Liver (tissue), 3 donors: ENCODE data around the gene NKAIN2.

ENCODE experiments used
- FOXA1 ChIP-seq: IDR thresholded peaks from 2 replicates; pipeline ENCODE4 v1.6.1; 2016; ENCODE audit warnings: antibody characterized with exemption
- HNF4A ChIP-seq, 2 donors: conservative IDR thresholded peaks; 2 replicates each; pipeline ENCODE4 v1.6.1; 2016; ENCODE audit warnings: antibody characterized with exemption in 2 of 2, mild to moderate bottlenecking in 2 of 2
- RAD21 ChIP-seq, 2 donors: IDR thresholded peaks; 2 replicates each; pipeline ENCODE4 v1.6.1; 2016; ENCODE audit warnings: antibody characterized with exemption in 2 of 2, mild to moderate bottlenecking in 2 of 2
- TF ChIP-seq, protein P1 (sequence below): fragments of 150-350 bp; IDR thresholded peaks from 2 replicates; pipeline ENCODE4 v1.5.1; 2017; ENCODE audit warnings: improper control_type of control experiment, low read depth, low read length; ENCODE audit not compliant: missing input control
- donor health status: healthy.
- donor health status: healthy.

DNA sequence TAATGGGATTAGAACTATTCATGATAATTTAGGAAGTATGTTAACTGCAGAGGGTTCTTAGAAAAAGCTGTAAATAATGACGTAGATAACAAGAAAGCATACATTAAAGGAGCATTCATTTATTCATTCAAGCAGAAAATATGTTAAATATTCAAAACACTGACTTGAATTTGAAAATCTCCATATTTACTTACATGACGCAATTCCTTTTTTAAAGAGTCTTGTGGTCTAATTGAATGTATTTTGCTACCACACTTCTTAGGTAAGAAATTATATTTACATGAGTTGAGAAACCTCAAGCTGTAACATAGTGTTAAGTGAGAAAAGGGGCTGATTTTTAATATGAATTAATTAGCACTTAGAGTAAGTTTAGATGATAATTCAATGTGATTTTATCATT lies 38.9 kb upstream of the NKAIN2 start:
- TF ChIP-seq, protein P1, sequence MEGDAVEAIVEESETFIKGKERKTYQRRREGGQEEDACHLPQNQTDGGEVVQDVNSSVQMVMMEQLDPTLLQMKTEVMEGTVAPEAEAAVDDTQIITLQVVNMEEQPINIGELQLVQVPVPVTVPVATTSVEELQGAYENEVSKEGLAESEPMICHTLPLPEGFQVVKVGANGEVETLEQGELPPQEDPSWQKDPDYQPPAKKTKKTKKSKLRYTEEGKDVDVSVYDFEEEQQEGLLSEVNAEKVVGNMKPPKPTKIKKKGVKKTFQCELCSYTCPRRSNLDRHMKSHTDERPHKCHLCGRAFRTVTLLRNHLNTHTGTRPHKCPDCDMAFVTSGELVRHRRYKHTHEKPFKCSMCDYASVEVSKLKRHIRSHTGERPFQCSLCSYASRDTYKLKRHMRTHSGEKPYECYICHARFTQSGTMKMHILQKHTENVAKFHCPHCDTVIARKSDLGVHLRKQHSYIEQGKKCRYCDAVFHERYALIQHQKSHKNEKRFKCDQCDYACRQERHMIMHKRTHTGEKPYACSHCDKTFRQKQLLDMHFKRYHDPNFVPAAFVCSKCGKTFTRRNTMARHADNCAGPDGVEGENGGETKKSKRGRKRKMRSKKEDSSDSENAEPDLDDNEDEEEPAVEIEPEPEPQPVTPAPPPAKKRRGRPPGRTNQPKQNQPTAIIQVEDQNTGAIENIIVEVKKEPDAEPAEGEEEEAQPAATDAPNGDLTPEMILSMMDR, result no peak
- TF ChIP-seq FOXA1 (no peak), RAD21 (IDR thresholded peaks at IDR 0.05) (no peak), HNF4A (conservative IDR thresholded peaks at IDR 0.05) (no peak)
